Activated CD8-positive, alpha-beta memory T cell treated with anti-CD3 and anti-CD28 coated beads, Interleukin-2, amount 50 U/mL, for 1 hour (primary cell): ENCODE results near the gene IFT27.
A peak's percentile ranks its signal among the peaks of the same experiment; 100 is the strongest.

Source experiments
- DNase-seq: peaks from one replicate; pipeline ENCODE4 v3.0.0-alpha.2; 2020; ENCODE audit errors: extremely low read depth

IFT27 gene

GRCh38 chr22:36797374-36797773 is 21.5 kb upstream of the IFT27 start:
- no peak for DNase-seq

GRCh38 chr22:36796552-36797175 is 20.7 kb upstream of the IFT27 start:
- no peak for DNase-seq

GRCh38 chr22:36795633-36796032 is 19.7 kb upstream of the IFT27 start:
- no peak for DNase-seq

GRCh38 chr22:36790648-36791047 is 14.7 kb upstream of the IFT27 start:
- DNase-seq = no peak

GRCh38 chr22:36787204-36787988 is 11.5 kb upstream of the IFT27 start:
- no peak for DNase-seq

- no peak for DNase-seq
Measured at GRCh38 chr22:36783743-36784142, 7.8 kb upstream of the IFT27 start.

GRCh38 chr22:36781656-36782627 is 6.0 kb upstream of the IFT27 start:
- peak; percentile 63 for DNase-seq

- no peak for DNase-seq
Measured at GRCh38 chr22:36778020-36778419, 2.1 kb upstream of the IFT27 start.

- DNase-seq = no peak
Measured at GRCh38 chr22:36776722-36777121, 803 bp upstream of the IFT27 start.

GRCh38 chr22:36775586-36775963 is 344 bp downstream of the IFT27 start:
- no peak for DNase-seq

- no peak for DNase-seq
Measured at GRCh38 chr22:36773935-36774334, 2.0 kb downstream of the IFT27 start.

- no peak for DNase-seq
Measured at GRCh38 chr22:36772451-36772850, 3.5 kb downstream of the IFT27 start.

- no peak for DNase-seq
Measured at GRCh38 chr22:36771356-36772063, 4.4 kb downstream of the IFT27 start.

- DNase-seq = no peak
Measured at GRCh38 chr22:36770513-36771231, 5.2 kb downstream of the IFT27 start.

GRCh38 chr22:36769541-36770512 is 6.1 kb downstream of the IFT27 start:
- no peak for DNase-seq

- DNase-seq = no peak
Measured at GRCh38 chr22:36768616-36769015, 7.3 kb downstream of the IFT27 start.

- DNase-seq = no peak
Measured at GRCh38 chr22:36768141-36768540, 7.8 kb downstream of the IFT27 start.

- no peak for DNase-seq
Measured at GRCh38 chr22:36767035-36767775, 8.7 kb downstream of the IFT27 start.

GRCh38 chr22:36765943-36766450 is 9.9 kb downstream of the IFT27 start:
- no peak for DNase-seq
